ENCODE data around the gene METTL1.
"Not testable (repeated sequence)": the region's sequence is repeated elsewhere in the genome, so short reads cannot be mapped to it uniquely, and the experiment has no call there.

METTL1 gene

DNA sequence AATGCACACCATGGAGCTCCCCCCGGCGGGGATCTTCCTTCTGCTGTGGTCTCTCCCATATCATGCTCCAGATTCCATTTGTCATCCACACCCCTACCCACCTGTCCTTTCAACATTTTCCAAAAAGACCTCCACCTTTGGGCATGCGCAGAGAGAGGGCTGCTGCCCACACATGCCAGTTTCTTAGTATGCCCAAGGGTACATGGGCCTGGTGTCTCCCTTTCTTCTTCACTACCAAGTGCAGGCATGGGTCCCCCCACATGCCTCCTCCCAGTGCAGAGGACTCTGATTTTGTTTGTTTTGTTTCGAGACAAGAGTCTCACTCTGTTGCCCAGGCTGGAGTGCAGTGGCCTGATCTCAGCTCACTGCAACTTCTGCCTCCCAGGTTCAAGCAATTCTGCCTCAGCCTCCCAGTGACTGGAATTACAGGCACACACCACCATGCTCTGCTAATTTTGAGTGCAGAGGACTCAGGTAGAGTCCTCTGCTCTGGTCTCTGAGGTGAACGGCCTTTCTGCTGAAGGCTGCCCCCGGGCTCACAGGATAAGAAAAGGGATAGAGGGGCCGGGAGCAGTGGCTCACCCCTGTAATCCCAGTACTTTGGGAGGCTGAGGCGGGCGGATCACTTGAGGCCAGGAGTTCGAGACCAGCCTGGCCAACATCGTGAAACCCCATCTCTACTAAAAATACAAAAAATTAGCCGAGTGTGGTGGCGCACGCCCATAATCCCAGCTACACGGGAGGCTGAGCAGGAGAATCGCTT is 49.9 kb downstream of the METTL1 start:
- not testable (repeated sequence) for DNase-seq

DNA sequence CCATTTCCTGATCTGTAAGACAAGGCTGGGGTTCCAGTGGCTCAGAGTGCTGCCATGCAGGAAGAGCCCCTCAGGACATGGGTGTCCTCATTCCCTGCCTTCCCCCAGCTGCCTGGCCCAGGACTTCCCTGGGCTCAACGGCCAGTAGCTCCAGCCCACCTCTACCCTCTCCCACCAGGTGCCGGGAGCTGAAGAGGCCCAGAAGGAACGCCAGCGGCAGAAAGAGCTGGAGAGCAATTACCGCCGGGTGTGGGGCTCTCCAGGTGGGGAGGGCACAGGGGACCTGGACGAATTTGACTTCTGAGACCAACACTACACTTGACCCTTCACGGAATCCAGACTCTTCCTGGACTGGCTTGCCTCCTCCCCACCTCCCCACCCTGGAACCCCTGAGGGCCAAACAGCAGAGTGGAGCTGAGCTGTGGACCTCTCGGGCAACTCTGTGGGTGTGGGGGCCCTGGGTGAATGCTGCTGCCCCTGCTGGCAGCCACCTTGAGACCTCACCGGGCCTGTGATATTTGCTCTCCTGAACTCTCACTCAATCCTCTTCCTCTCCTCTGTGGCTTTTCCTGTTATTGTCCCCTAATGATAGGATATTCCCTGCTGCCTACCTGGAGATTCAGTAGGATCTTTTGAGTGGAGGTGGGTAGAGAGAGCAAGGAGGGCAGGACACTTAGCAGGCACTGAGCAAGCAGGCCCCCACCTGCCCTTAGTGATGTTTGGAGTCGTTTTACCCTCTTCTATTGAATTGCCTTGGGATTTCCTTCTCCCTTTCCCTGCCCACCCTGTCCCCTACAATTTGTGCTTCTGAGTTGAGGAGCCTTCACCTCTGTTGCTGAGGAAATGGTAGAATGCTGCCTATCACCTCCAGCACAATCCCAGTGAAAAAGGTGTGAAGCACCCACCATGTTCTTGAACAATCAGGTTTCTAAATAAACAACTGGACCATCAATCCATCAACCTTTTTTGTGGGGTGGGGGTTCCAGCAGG is 51.0 kb downstream of the METTL1 start:
- DNase-seq: no peak

DNA sequence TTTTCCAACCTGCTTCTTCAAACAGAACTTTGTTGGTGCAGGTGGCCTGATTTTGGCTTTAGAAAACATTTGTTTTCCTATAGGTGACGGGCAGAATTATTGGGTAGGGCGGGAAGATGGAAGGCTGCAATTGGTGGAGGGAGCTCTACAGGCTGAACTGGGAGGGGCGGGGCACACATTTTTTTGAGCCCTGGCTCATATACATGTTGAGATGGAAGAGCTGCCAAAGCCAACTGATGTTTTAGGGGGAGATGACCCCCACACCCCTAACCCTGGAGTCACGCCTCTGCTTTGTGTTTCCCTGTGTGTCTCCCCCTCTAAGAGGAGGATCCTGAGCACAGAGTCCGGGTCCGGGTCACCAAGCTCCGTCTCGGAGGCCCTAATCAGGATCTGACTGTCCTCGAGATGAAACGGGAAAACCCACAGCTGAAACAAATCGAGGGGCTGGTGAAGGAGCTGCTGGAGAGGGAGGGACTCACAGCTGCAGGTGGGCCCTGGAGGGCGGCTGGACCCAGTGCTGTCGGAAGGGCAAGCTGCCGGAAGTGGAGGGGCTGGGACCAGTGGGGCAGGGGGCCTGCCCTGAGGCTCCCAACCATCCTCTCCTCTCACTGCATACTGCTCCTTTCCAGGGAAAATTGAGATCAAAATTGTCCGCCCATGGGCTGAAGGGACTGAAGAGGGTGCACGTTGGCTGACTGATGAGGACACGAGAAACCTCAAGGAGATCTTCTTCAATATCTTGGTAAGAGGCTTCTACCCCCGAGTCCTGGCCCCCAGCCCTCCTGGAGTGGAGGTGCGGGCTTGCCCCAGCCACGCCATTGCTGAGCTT is 51.9 kb downstream of the METTL1 start:
- no peak for DNase-seq

DNA sequence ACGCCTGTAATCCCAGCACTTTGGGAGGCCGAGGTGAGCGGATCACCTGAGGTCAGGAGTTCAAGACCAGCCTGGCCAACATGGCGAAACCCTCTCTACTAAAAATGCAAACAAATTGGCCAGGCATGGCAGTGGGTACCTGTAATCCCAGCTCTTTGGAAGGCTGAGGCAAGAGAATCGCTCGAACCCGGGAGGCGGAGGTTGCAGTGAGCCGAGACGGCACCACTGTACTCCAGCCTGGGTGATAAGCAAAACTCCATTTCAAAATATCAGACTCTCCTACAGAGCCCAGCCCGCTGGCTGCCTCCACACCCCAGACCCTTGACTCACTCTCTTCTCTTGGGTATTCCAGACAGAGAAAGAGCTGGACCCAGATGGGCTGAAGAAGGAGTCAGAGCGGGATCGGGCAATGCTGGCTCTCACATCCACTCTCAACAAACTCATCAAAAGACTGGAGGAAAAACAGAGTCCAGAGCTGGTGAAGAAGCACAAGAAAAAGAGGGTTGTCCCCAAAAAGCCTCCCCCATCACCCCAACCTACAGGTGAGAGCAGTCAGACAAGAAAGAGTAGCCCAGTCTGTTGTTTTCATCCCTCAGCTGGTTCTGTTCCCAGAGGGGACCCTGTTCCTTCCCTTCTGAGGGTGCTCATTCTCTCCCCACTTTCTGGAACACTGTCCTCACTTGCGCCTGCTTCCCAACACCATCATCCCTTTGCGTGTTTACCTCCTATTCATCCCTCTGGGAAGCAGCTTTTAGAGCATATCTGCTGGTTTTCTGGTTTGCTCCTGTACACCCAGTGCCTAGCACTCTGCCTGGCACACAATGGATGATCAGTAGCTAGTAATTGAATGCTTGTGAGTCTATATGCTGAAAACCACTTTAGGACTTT is 53.0 kb downstream of the METTL1 start:
- DNase-seq: no peak

Measured in stimulated activated CD4-positive, alpha-beta T cell treated with anti-CD3 and anti-CD28 coated beads, Interleukin-4, amount 100 ng/mL, for 24 hours (primary cell).